ENCODE data around the gene DNAH8.

DNA sequence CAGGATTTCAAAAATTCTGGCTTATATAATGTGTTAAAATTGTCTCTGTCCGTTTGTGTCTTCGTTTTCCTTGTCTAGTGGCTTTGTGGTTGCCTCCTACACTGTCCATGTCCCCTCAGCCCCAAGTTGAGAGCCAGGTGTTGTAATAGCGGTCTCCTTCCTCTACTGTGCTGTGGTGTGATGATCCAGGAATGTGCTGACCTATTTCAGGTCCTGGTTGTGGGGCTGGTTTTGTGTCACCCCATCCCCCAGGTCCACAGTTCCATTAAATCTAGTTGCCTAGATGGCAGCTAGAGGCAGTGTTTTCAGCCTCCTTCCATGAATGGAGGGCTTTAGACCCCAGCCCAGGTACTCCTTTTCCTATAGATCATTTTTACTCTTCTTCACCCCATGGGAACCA is 128.7 kb downstream of the DNAH8 start:
- TF ChIP-seq, protein P1, sequence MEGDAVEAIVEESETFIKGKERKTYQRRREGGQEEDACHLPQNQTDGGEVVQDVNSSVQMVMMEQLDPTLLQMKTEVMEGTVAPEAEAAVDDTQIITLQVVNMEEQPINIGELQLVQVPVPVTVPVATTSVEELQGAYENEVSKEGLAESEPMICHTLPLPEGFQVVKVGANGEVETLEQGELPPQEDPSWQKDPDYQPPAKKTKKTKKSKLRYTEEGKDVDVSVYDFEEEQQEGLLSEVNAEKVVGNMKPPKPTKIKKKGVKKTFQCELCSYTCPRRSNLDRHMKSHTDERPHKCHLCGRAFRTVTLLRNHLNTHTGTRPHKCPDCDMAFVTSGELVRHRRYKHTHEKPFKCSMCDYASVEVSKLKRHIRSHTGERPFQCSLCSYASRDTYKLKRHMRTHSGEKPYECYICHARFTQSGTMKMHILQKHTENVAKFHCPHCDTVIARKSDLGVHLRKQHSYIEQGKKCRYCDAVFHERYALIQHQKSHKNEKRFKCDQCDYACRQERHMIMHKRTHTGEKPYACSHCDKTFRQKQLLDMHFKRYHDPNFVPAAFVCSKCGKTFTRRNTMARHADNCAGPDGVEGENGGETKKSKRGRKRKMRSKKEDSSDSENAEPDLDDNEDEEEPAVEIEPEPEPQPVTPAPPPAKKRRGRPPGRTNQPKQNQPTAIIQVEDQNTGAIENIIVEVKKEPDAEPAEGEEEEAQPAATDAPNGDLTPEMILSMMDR (IDR thresholded peaks at IDR 0.05; ENCODE audit: insufficient read depth, low read length, poor library complexity, severe bottlenecking): no peak
- TF ChIP-seq EZH2phosphoT487 (conservative IDR thresholded peaks at IDR 0.05; ENCODE audit: low read length): no peak

Data from SU-DHL-6 (cell line).